ENCODE data around the gene WDR53.
"Not testable (repeated sequence)": the region's sequence is repeated elsewhere in the genome, so short reads cannot be mapped to it uniquely, and the experiment has no call there.

WDR53 gene

GRCh38 chr3:196517919-196518318, 50.4 kb downstream of the WDR53 start:
- DNase-seq (ENCODE audit: low read depth) = no peak

GRCh38 chr3:196517162-196517800, 51.1 kb downstream of the WDR53 start:
- no peak for DNase-seq (ENCODE audit: low read depth)

GRCh38 chr3:196514913-196515621, 53.3 kb downstream of the WDR53 start, which contains the start of gene SMCO1:
SMCO1 (minus strand) TSS chr3:196515346; CDS start chr3:196515209, 137 bp downstream.
- no peak for DNase-seq (ENCODE audit: low read depth)

GRCh38 chr3:196514350-196514716, 54.0 kb downstream of the WDR53 start:
- DNase-seq (ENCODE audit: low read depth) = no peak

GRCh38 chr3:196513697-196514349, 54.5 kb downstream of the WDR53 start:
- no peak for DNase-seq (ENCODE audit: low read depth)

GRCh38 chr3:196511646-196512425, 56.5 kb downstream of the WDR53 start:
- DNase-seq (ENCODE audit: low read depth) = not testable (repeated sequence)

- not testable (repeated sequence) for DNase-seq (ENCODE audit: low read depth)
Measured at GRCh38 chr3:196511108-196511507, 57.2 kb downstream of the WDR53 start.

- DNase-seq (ENCODE audit: low read depth) = no peak
Measured at GRCh38 chr3:196506687-196507086, 61.7 kb downstream of the WDR53 start.

GRCh38 chr3:196504556-196504955, 63.8 kb downstream of the WDR53 start:
- DNase-seq (ENCODE audit: low read depth) = no peak

Measured in T follicular helper cell (primary cell).